HEK293 (cell line): ENCODE data around the gene LRRC75A.
"Not testable (repeated sequence)": the region's sequence is repeated elsewhere in the genome, so short reads cannot be mapped to it uniquely, and the experiment has no call there.

Experiments used
- CTCF ChIA-PET: fragments of 350-600 bp; formaldehyde crosslinking; extraction: SDS; loops from one replicate; lab custom pipeline; 2021; ENCODE audit warnings: antibody characterized with exemption; lab: Yijun Ruan, JAX
- POLR2A ChIA-PET: fragments of 300-600 bp; formaldehyde crosslinking; extraction: SDS; loops from one replicate; lab custom pipeline; 2020; ENCODE audit warnings: antibody characterized with exemption, inconsistent platforms; lab: Yijun Ruan, JAX
- H3K27ac ChIP-seq: fragments of 200-500 bp; sonication (Bioruptor generic); 2 replicates; pipeline ENCODE4 v1.5.1; 2014; ENCODE audit warnings: low read depth, low read length, control low read depth, inconsistent platforms; ENCODE audit errors: extremely low read depth
- H3K36me3 ChIP-seq, 2 experiments: fragments of 200-500 bp in 1 of 2; sonication (Bioruptor generic) in 1 of 2; 1 replicate in 1 of 2; 2 replicates in 1 of 2; pipeline ENCODE4 v1.5.1; 2014 to 2017; ENCODE audit warnings: inconsistent platforms in 2 of 2, low read length in 2 of 2; ENCODE audit not compliant: control insufficient read depth in 2 of 2, insufficient read depth in 1 of 2
- H3K4me1 ChIP-seq: fragments of 200-500 bp; sonication (Bioruptor generic); 2 replicates; pipeline ENCODE4 v1.5.1; 2014; ENCODE audit warnings: mild to moderate bottlenecking, low read length, inconsistent platforms; ENCODE audit not compliant: control insufficient read depth, insufficient read depth
- H3K4me3 ChIP-seq: 2 replicates; pipeline ENCODE4 v1.5.1; 2011; ENCODE audit warnings: low read depth, mild to moderate bottlenecking, control low read depth, low read length, moderate library complexity
- H3K9me3 ChIP-seq: fragments of 200-500 bp; sonication (Bioruptor generic); 2 replicates; pipeline ENCODE4 v1.5.1; 2014; ENCODE audit warnings: low read depth, low read length, inconsistent platforms; ENCODE audit not compliant: control insufficient read depth, insufficient read depth
- PRDM10 ChIP-seq: fragments of 450-650 bp; formaldehyde crosslinking; IDR thresholded peaks from 2 replicates; pipeline ENCODE4 v1.5.1; 2016; ENCODE audit warnings: missing biosample characterization, missing genetic modification characterization
- ZBTB21 ChIP-seq: fragments of 450-650 bp; formaldehyde crosslinking; IDR thresholded peaks from 2 replicates; pipeline ENCODE4 v1.5.1; 2017; ENCODE audit warnings: missing biosample characterization, missing genetic modification characterization
- ZFP69B ChIP-seq: fragments of 450-650 bp; formaldehyde crosslinking; IDR thresholded peaks from 2 replicates; pipeline ENCODE4 v1.5.1; 2016; ENCODE audit warnings: missing biosample characterization, missing genetic modification characterization
- ZNF121 ChIP-seq: fragments of 450-650 bp; formaldehyde crosslinking; IDR thresholded peaks from 2 replicates; pipeline ENCODE4 v1.5.1; 2016; ENCODE audit warnings: missing biosample characterization, missing genetic modification characterization
- ZNF335 ChIP-seq: fragments of 450-650 bp; formaldehyde crosslinking; conservative IDR thresholded peaks from 2 replicates; pipeline ENCODE4 v1.5.1; 2016; ENCODE audit warnings: missing biosample characterization, missing genetic modification characterization
- ZNF398 ChIP-seq: fragments of 450-650 bp; formaldehyde crosslinking; IDR thresholded peaks from 2 replicates; pipeline ENCODE4 v1.5.1; 2017; ENCODE audit warnings: missing biosample characterization, missing genetic modification characterization
- ZNF580 ChIP-seq: fragments of 450-650 bp; formaldehyde crosslinking; IDR thresholded peaks from 2 replicates; pipeline ENCODE4 v1.5.1; 2016; ENCODE audit warnings: missing biosample characterization, missing genetic modification characterization
- ZNF639 ChIP-seq: fragments of 450-650 bp; formaldehyde crosslinking; IDR thresholded peaks from 2 replicates; pipeline ENCODE4 v1.5.1; 2016; ENCODE audit warnings: missing biosample characterization, missing genetic modification characterization

Gene LRRC75A

GRCh38 chr17:16406742-16407674 lies 85.0 kb downstream of the LRRC75A start (continued):
- TF ChIP-seq ZNF580 = peak; percentile 74; the same call in 1 of the 2 replicates
- peak; percentile 84; the same call in 1 of the 2 replicates for TF ChIP-seq ZNF639 (tag by site-specific recombination)
- TF ChIP-seq ZFP69B = peak; percentile 73; the same call in 1 of the 2 replicates
- peak; percentile 100 for TF ChIP-seq ZNF121 (tag by site-specific recombination)

- not testable (repeated sequence) for H3K4me1 ChIP-seq
- CTCF ChIA-PET = interaction anchor here (0.7 to 2.2 kb wide), 4 partner anchors 9 to 106 kb away, joined by 3 to 5 read pairs (median 4); no protein-coding TSS in a partner anchor
Measured at GRCh38 chr17:16403847-16404246, 88.1 kb downstream of the LRRC75A start.

GRCh38 chr17:16398270-16399267 lies 93.4 kb downstream of the LRRC75A start:
- Histone ChIP-seq H3K36me3 (no peaks in the 10 kb centered on the region), H3K9me3 (no peaks in the 10 kb centered on the region), H3K4me3 (no peak overlapping the region), H3K4me1 (peaks cover 4% of the 10 kb centered on the region), H3K27ac (peak overlapping the region; percentile 40; the same call in 1 of the 2 replicates)
- POLR2A ChIA-PET = no interaction called here
- CTCF ChIA-PET = interaction anchor here (1.1 kb wide), 1 partner anchor 17 kb away, joined by 3 read pairs; the partner anchor contains the start of gene TRPV2
- TF ChIP-seq ZNF335 (tag by site-specific recombination) = 0 out of 2 replicates have a peak, but pooled peaks have one; percentile 9
- TF ChIP-seq ZBTB21 (tag by site-specific recombination) = no peak
- TF ChIP-seq PRDM10 (tag by site-specific recombination) = peak; percentile 37; the same call in 1 of the 2 replicates
- no peak for TF ChIP-seq ZNF398 (tag by site-specific recombination)

More at GRCh38 chr17:16403847-16404246, 88.1 kb downstream of the LRRC75A start:
- POLR2A ChIA-PET = interaction anchor here (0.6 to 1.0 kb wide), 2 partner anchors 15 to 23 kb away, joined by 5 read pairs; partner anchors contain the start of gene UBB
- not testable (repeated sequence) for H3K4me3 ChIP-seq, H3K36me3 ChIP-seq, H3K9me3 ChIP-seq, H3K27ac ChIP-seq
- TF ChIP-seq ZNF121 (tag by site-specific recombination) = peak; percentile 91

GRCh38 chr17:16396693-16397092 lies 95.3 kb downstream of the LRRC75A start:
- H3K4me3 ChIP-seq, H3K4me1 ChIP-seq, POLR2A ChIA-PET, H3K9me3 ChIP-seq, H3K27ac ChIP-seq, H3K36me3 ChIP-seq: not testable (repeated sequence)
- CTCF ChIA-PET = interaction anchor here (0.6 kb wide), 2 partner anchors 10 to 38 kb away, joined by 3 to 4 read pairs; no protein-coding TSS in a partner anchor

- H3K9me3 ChIP-seq, H3K27ac ChIP-seq, H3K4me1 ChIP-seq, H3K36me3 ChIP-seq, POLR2A ChIA-PET, H3K4me3 ChIP-seq: not testable (repeated sequence)
- CTCF ChIA-PET = interaction anchor here (0.6 kb wide), 1 partner anchor 37 kb away, joined by 4 read pairs; no protein-coding TSS in a partner anchor
Measured at GRCh38 chr17:16395887-16396286, 96.1 kb downstream of the LRRC75A start.

- H3K4me1 ChIP-seq, H3K4me3 ChIP-seq, H3K27ac ChIP-seq, CTCF ChIA-PET, H3K36me3 ChIP-seq, H3K9me3 ChIP-seq: not testable (repeated sequence)
- POLR2A ChIA-PET = interaction anchor here (1.8 kb wide), 1 partner anchor 12 kb away, joined by 7 read pairs; the partner anchor contains the start of gene UBB
Measured at GRCh38 chr17:16392491-16392890, 99.5 kb downstream of the LRRC75A start.
